CD14-positive monocyte (primary cell): Measurements from ENCODE around the gene EXT2. TPM values are rescaled to one million over a fixed set of nuclear protein-coding genes. Genes with fewer than 3 reads are reported as not detected.

Source experiments
- DNase-seq, 3 donors: peaks; one replicate each; pipeline ENCODE4 v3.0.0-alpha.2; 2011 to 2022
- H2AFZ ChIP-seq: 2 replicates; pipeline ENCODE4 v1.6.0; 2012; ENCODE audit warnings: mild to moderate bottlenecking, low read depth, low read length, inconsistent platforms; ENCODE audit not compliant: insufficient read depth, poor library complexity, severe bottlenecking
- H3K27ac ChIP-seq, 2 donors: 1 replicate in 1 of 2; 2 replicates in 1 of 2; pipeline ENCODE4 v1.5.1; 2012 to 2013; ENCODE audit warnings: low read length in 2 of 2, control low read depth in 1 of 2, inconsistent platforms in 1 of 2, low read depth in 1 of 2, mild to moderate bottlenecking in 1 of 2
- H3K27me3 ChIP-seq, 2 donors: one replicate each; pipeline versions ENCODE4 v1.6.0 to v1.6.1; 2011 to 2013; ENCODE audit warnings: low read length in 2 of 2; ENCODE audit not compliant: control insufficient read depth in 2 of 2, insufficient read depth in 2 of 2
- H3K36me3 ChIP-seq, 2 donors: replicated peaks in 1 of 2; 1 replicate in 1 of 2; 2 replicates in 1 of 2; pipeline versions ENCODE4 v1.5.1 to v1.6.1; 2012 to 2013; ENCODE audit warnings: low read length in 2 of 2, control low read depth in 1 of 2, inconsistent platforms in 1 of 2, mild to moderate bottlenecking in 1 of 2; ENCODE audit not compliant: insufficient read depth in 2 of 2, control insufficient read depth in 1 of 2
- H3K4me1 ChIP-seq, 2 donors: 1 replicate in 1 of 2; 2 replicates in 1 of 2; pipeline versions ENCODE4 v1.5.1 to v1.6.1; 2012 to 2013; ENCODE audit warnings: low read length in 2 of 2, control low read depth in 1 of 2, inconsistent platforms in 1 of 2, mild to moderate bottlenecking in 1 of 2, moderate library complexity in 1 of 2; ENCODE audit not compliant: insufficient read depth in 2 of 2, control insufficient read depth in 1 of 2
- H3K4me2 ChIP-seq: replicated peaks from 2 replicates; pipeline ENCODE3; 2012; ENCODE audit warnings: low read length, moderate library complexity, mild to moderate bottlenecking; ENCODE audit not compliant: poor library complexity, severe bottlenecking; ENCODE audit errors: extremely low read depth
- H3K4me3 ChIP-seq, 3 experiments: fragments of 200-600 bp in 1 of 3; sonication (generic) in 1 of 3; replicated peaks in 1 of 3; 1 replicate in 2 of 3; 2 replicates in 1 of 3; pipeline ENCODE4 v1.5.1; 2011 to 2013; ENCODE audit warnings: low read length in 3 of 3, mild to moderate bottlenecking in 3 of 3, control low read depth in 2 of 3, low read depth in 2 of 3, inconsistent platforms in 1 of 3, moderate library complexity in 1 of 3
- H3K79me2 ChIP-seq: 2 replicates; pipeline ENCODE4 v1.6.0; 2012; ENCODE audit warnings: mild to moderate bottlenecking, control low read depth, inconsistent platforms, low read length, moderate library complexity; ENCODE audit not compliant: insufficient read depth
- H3K9ac ChIP-seq: 2 replicates; pipeline ENCODE4 v1.6.0; 2017; ENCODE audit warnings: low read length, mild to moderate bottlenecking; ENCODE audit not compliant: insufficient read depth, poor library complexity, severe bottlenecking
- H3K9me3 ChIP-seq, 2 donors: replicated peaks in 1 of 2; 1 replicate in 1 of 2; 2 replicates in 1 of 2; pipeline versions ENCODE4 v1.5.1 to v1.6.1; 2012 to 2013; ENCODE audit warnings: low read length in 2 of 2, control low read depth in 1 of 2; ENCODE audit not compliant: control insufficient read depth in 1 of 2, insufficient read depth in 1 of 2
- H4K20me1 ChIP-seq: 2 replicates; pipeline ENCODE4 v1.6.0; 2012; ENCODE audit warnings: mild to moderate bottlenecking, low read length, control low read depth, moderate library complexity; ENCODE audit not compliant: insufficient read depth
- H3K27ac Mint-ChIP-seq, 7 donors: one replicate each; pipeline ENCODE4 v1.8.0; 2020; ENCODE audit warnings: mild to moderate bottlenecking in 7 of 7, mixed read lengths in 7 of 7, moderate library complexity in 6 of 7, inconsistent platforms in 2 of 7
- H3K27me3 Mint-ChIP-seq, 3 donors: one replicate each; pipeline ENCODE4 v1.8.0; 2021 to 2022; ENCODE audit warnings: low read depth in 3 of 3, mild to moderate bottlenecking in 3 of 3, mixed read lengths in 3 of 3, moderate library complexity in 3 of 3, inconsistent platforms in 1 of 3
- H3K36me3 Mint-ChIP-seq, 2 donors: one replicate each; pipeline ENCODE4 v1.8.0; 2020; ENCODE audit warnings: mixed read lengths in 2 of 2, inconsistent platforms in 1 of 2, mild to moderate bottlenecking in 1 of 2
- H3K4me1 Mint-ChIP-seq: one replicate; pipeline ENCODE4 v1.8.0; 2020; ENCODE audit warnings: mild to moderate bottlenecking, mixed read lengths
- H3K4me3 Mint-ChIP-seq, 2 donors: one replicate each; pipeline ENCODE4 v1.8.0; 2020; ENCODE audit warnings: mild to moderate bottlenecking in 2 of 2, mixed read lengths in 2 of 2, moderate library complexity in 1 of 2
- H3K9me3 Mint-ChIP-seq, 7 donors: one replicate each; pipeline ENCODE4 v1.8.0; 2020 to 2022; ENCODE audit warnings: mixed read lengths in 7 of 7, mild to moderate bottlenecking in 6 of 7, moderate library complexity in 6 of 7, inconsistent platforms in 2 of 7
- CTCF ChIP-seq: fragments of 200-600 bp; IDR thresholded peaks from one replicate; pipeline ENCODE4 v1.8.0; 2022; ENCODE audit warnings: antibody characterized with exemption, mild to moderate bottlenecking
- WGBS: methylation state at CpG from one replicate; pipeline ENCODE4 v1.1.5; 2013; ENCODE audit warnings: missing lambda C conversion rate; ENCODE audit not compliant: insufficient coverage; 5-methylcytosine and 5-hydroxymethylcytosine counted together
- intact Hi-C, 2 donors: fragments of 100-400 bp; cut with micrococcal nuclease; formaldehyde crosslinking; loops; one replicate each; pipeline versions ENCODE4 v1.15.0 to v1.15.1; 2023
- polyA plus RNA-seq, 3 donors: library from polyadenylated mRNA; depleted of rRNA in 1 of 3; unstranded in 2 of 3; stranded (reverse) in 1 of 3; fragments of 300-500 nt in 2 of 3; fragments of >200 nt in 1 of 3; fragmentation: Illumina TruSeq in 2 of 3; gene quantifications; 1 replicate in 2 of 3; 2 replicates in 1 of 3; pipeline ENCODE4 v1.2.3, GENCODE V29; 2012 to 2021

Gene EXT2
- polyA plus RNA-seq, 3 donors: 17.2 to 41.1 (median 34.2) TPM

- Mint-ChIP-seq H3K4me3 (no peak overlapping the region), H3K27me3 (peaks cover 0 to 2% (median 0%) of the 10 kb centered on the region in 3 donors), H3K4me1 (no peaks in the 10 kb centered on the region), H3K27ac (no peak overlapping the region), H3K36me3 (peaks cover 28 to 41% of the 10 kb centered on the region in 2 donors), H3K9me3 (peaks cover 4 to 17% (median 7%) of the 10 kb centered on the region in 7 donors)
- Histone ChIP-seq H3K27ac (no peak overlapping the region), H3K36me3 (peaks cover 14 to 23% of the 10 kb centered on the region in 2 donors), H3K9ac (no peak overlapping the region), H3K9me3 (peaks cover 0 to 5% of the 10 kb centered on the region in 2 donors), H3K4me1 (no peaks in the 10 kb centered on the region), H2AFZ (no peak overlapping the region), H3K79me2 (no peaks in the 10 kb centered on the region), H3K4me3 (no peak overlapping the region), H3K4me2 (no peak overlapping the region), H4K20me1 (no peaks in the 10 kb centered on the region), H3K27me3 (no peaks in the 10 kb centered on the region)
- 80% methylated on average over 6 of the region's 6 CpGs for WGBS
- TF ChIP-seq CTCF: no peak
- DNase-seq: no peak
- intact Hi-C loops: no loop called here
Measured at GRCh38 chr11:44247508-44247907, 152.0 kb downstream of the EXT2 start.

GRCh38 chr11:44248109-44248508 lies 152.6 kb downstream of the EXT2 start:
- 100% methylated on average over 2 of the region's 2 CpGs for WGBS
- Histone ChIP-seq H3K27me3 (no peaks in the 10 kb centered on the region), H3K36me3 (peaks cover 13 to 21% of the 10 kb centered on the region in 2 donors), H3K79me2 (no peaks in the 10 kb centered on the region), H3K27ac (no peak overlapping the region), H3K4me1 (no peaks in the 10 kb centered on the region), H3K9ac (no peak overlapping the region), H3K4me3 (no peak overlapping the region), H3K9me3 (peaks cover 0 to 11% of the 10 kb centered on the region in 2 donors), H4K20me1 (no peaks in the 10 kb centered on the region), H2AFZ (no peak overlapping the region), H3K4me2 (no peak overlapping the region)
- Mint-ChIP-seq H3K4me3 (no peak overlapping the region), H3K27me3 (peaks cover 0 to 2% (median 0%) of the 10 kb centered on the region in 3 donors), H3K9me3 (peaks cover 10 to 23% (median 13%) of the 10 kb centered on the region in 7 donors), H3K36me3 (peaks cover 25 to 42% of the 10 kb centered on the region in 2 donors), H3K27ac (no peak overlapping the region), H3K4me1 (no peaks in the 10 kb centered on the region)
- TF ChIP-seq CTCF: no peak
- DNase-seq: no peak
- intact Hi-C loops: no loop called here
